ENCODE results near the gene SCTR.

SCTR gene

GRCh38 chr2:119478188-119478977, 45.9 kb downstream of the SCTR start:
- no peak overlapping the region for H3K27ac ChIP-seq (replicated peaks; ENCODE audit: low read length)
- H3K18ac ChIP-seq (ENCODE audit: low read length), result no peak overlapping the region
- H3K36me3 ChIP-seq (replicated peaks in 1 of 2; ENCODE audit: control insufficient read depth in 2 of 2, insufficient read depth in 2 of 2, low read length in 2 of 2), result no peaks in the 10 kb centered on the region
- no peaks in the 10 kb centered on the region for H3K9me3 ChIP-seq (replicated peaks in 1 of 2; ENCODE audit: control insufficient read depth in 2 of 2, insufficient read depth in 1 of 2, low read depth in 1 of 2, low read length in 2 of 2)
- H3K4me1 ChIP-seq (ENCODE audit: control insufficient read depth in 2 of 2, insufficient read depth in 1 of 2, low read depth in 1 of 2, low read length in 2 of 2), result peaks cover 0 to 11% of the 10 kb centered on the region in 2 donors
- no peak overlapping the region for H2BK15ac ChIP-seq (ENCODE audit: low read length)
- no peak overlapping the region for H4K8ac ChIP-seq (ENCODE audit: low read depth, low read length)
- H3K4me2 ChIP-seq (ENCODE audit: insufficient read depth, low read length, poor library complexity, severe bottlenecking), result no peak overlapping the region
- WGBS, 2 donors (ENCODE audit: extremely low coverage in 2 of 2, insufficient read length in 2 of 2, insufficient replicate concordance in 1 of 2), result no CpG with 5 or more reads among the region's 12 CpGs
- H3K4me3 ChIP-seq (ENCODE audit: low read length in 2 of 2), result no peak overlapping the region
- peaks cover 0 to 25% (median 0%) of the 10 kb centered on the region in 3 experiments for H3K27me3 ChIP-seq (ENCODE audit: control insufficient read depth in 3 of 3, insufficient read depth in 3 of 3, low read depth in 1 of 3, low read length in 3 of 3)
- no peak overlapping the region for H3K14ac ChIP-seq (ENCODE audit: low read length)
- no peak overlapping the region for H3K9ac ChIP-seq (ENCODE audit: low read depth, low read length, poor library complexity)
- no peak overlapping the region for H2BK12ac ChIP-seq (ENCODE audit: low read length)
- H2BK120ac ChIP-seq (ENCODE audit: low read depth, low read length), result no peak overlapping the region
- DNase-seq (ENCODE audit: low spot score), result no peak
- no peak overlapping the region for H4K91ac ChIP-seq (ENCODE audit: low read depth, low read length, poor library complexity)
- H3K4ac ChIP-seq (ENCODE audit: low read length), result no peak overlapping the region
- no peak overlapping the region for H2AFZ ChIP-seq (ENCODE audit: low read length)
- H2AK5ac ChIP-seq (ENCODE audit: low read depth, low read length), result no peak overlapping the region
- no peaks in the 10 kb centered on the region for H3K79me1 ChIP-seq (ENCODE audit: low read depth, low read length)
- H3K23ac ChIP-seq (ENCODE audit: low read depth, low read length, poor library complexity), result no peak overlapping the region
- no peak overlapping the region for H2BK5ac ChIP-seq (ENCODE audit: low read length)

GRCh38 chr2:119477113-119477505, 47.2 kb downstream of the SCTR start:
- H2AK5ac ChIP-seq (ENCODE audit: low read depth, low read length), result no peak overlapping the region
- H3K36me3 ChIP-seq (replicated peaks in 1 of 2; ENCODE audit: control insufficient read depth in 2 of 2, insufficient read depth in 2 of 2, low read length in 2 of 2), result no peaks in the 10 kb centered on the region
- H3K23ac ChIP-seq (ENCODE audit: low read depth, low read length, poor library complexity), result no peak overlapping the region
- no peak overlapping the region for H4K8ac ChIP-seq (ENCODE audit: low read depth, low read length)
- H3K9me3 ChIP-seq (replicated peaks in 1 of 2; ENCODE audit: control insufficient read depth in 2 of 2, insufficient read depth in 1 of 2, low read depth in 1 of 2, low read length in 2 of 2), result no peaks in the 10 kb centered on the region
- H2BK12ac ChIP-seq (ENCODE audit: low read length), result no peak overlapping the region
- H3K79me1 ChIP-seq (ENCODE audit: low read depth, low read length), result no peaks in the 10 kb centered on the region
- H3K4me1 ChIP-seq (ENCODE audit: control insufficient read depth in 2 of 2, insufficient read depth in 1 of 2, low read depth in 1 of 2, low read length in 2 of 2), result peaks cover 0 to 6% of the 10 kb centered on the region in 2 donors
- no peak overlapping the region for H3K9ac ChIP-seq (ENCODE audit: low read depth, low read length, poor library complexity)
- H3K4me3 ChIP-seq (ENCODE audit: low read length in 2 of 2), result no peak overlapping the region
- peaks cover 0 to 20% (median 0%) of the 10 kb centered on the region in 3 experiments for H3K27me3 ChIP-seq (ENCODE audit: control insufficient read depth in 3 of 3, insufficient read depth in 3 of 3, low read depth in 1 of 3, low read length in 3 of 3)
- H4K91ac ChIP-seq (ENCODE audit: low read depth, low read length, poor library complexity), result no peak overlapping the region
- H3K14ac ChIP-seq (ENCODE audit: low read length), result no peak overlapping the region
- no peak overlapping the region for H2BK120ac ChIP-seq (ENCODE audit: low read depth, low read length)
- H2BK5ac ChIP-seq (ENCODE audit: low read length), result no peak overlapping the region
- H3K27ac ChIP-seq (replicated peaks; ENCODE audit: low read length), result no peak overlapping the region
- no peak overlapping the region for H2AFZ ChIP-seq (ENCODE audit: low read length)
- H2BK15ac ChIP-seq (ENCODE audit: low read length), result no peak overlapping the region
- no peak overlapping the region for H3K4me2 ChIP-seq (ENCODE audit: insufficient read depth, low read length, poor library complexity, severe bottlenecking)
- WGBS, 2 donors (ENCODE audit: extremely low coverage in 2 of 2, insufficient read length in 2 of 2, insufficient replicate concordance in 1 of 2), result no CpG with 5 or more reads among the region's 9 CpGs
- no peak for DNase-seq (ENCODE audit: low spot score)
- H3K18ac ChIP-seq (ENCODE audit: low read length), result no peak overlapping the region
- no peak overlapping the region for H3K4ac ChIP-seq (ENCODE audit: low read length)

GRCh38 chr2:119476301-119477112, 47.8 kb downstream of the SCTR start:
- Histone ChIP-seq H2AFZ (ENCODE audit: low read length) (peak overlapping the region; percentile 56), H3K4me3 (ENCODE audit: low read length in 2 of 2) (no peak overlapping the region), H3K27me3 (ENCODE audit: control insufficient read depth in 3 of 3, insufficient read depth in 3 of 3, low read depth in 1 of 3, low read length in 3 of 3) (peaks cover 0 to 20% (median 0%) of the 10 kb centered on the region in 3 experiments), H2BK12ac (ENCODE audit: low read length) (no peak overlapping the region), H3K14ac (ENCODE audit: low read length) (no peak overlapping the region), H3K27ac (replicated peaks; ENCODE audit: low read length) (no peak overlapping the region), H4K91ac (ENCODE audit: low read depth, low read length, poor library complexity) (no peak overlapping the region), H2BK5ac (ENCODE audit: low read length) (no peak overlapping the region), H3K4ac (ENCODE audit: low read length) (no peak overlapping the region), H2AK5ac (ENCODE audit: low read depth, low read length) (no peak overlapping the region), H3K9me3 (replicated peaks in 1 of 2; ENCODE audit: control insufficient read depth in 2 of 2, insufficient read depth in 1 of 2, low read depth in 1 of 2, low read length in 2 of 2) (no peaks in the 10 kb centered on the region), H3K18ac (ENCODE audit: low read length) (peak overlapping the region; percentile 42), H2BK15ac (ENCODE audit: low read length) (no peak overlapping the region), H3K79me1 (ENCODE audit: low read depth, low read length) (no peaks in the 10 kb centered on the region), H3K9ac (ENCODE audit: low read depth, low read length, poor library complexity) (no peak overlapping the region), H3K23ac (ENCODE audit: low read depth, low read length, poor library complexity) (no peak overlapping the region), H2BK120ac (ENCODE audit: low read depth, low read length) (no peak overlapping the region), H3K4me2 (ENCODE audit: insufficient read depth, low read length, poor library complexity, severe bottlenecking) (peak overlapping the region; percentile 29), H3K4me1 (ENCODE audit: control insufficient read depth in 2 of 2, insufficient read depth in 1 of 2, low read depth in 1 of 2, low read length in 2 of 2) (peaks cover 0 to 6% of the 10 kb centered on the region in 2 donors), H4K8ac (ENCODE audit: low read depth, low read length) (no peak overlapping the region), H3K36me3 (replicated peaks in 1 of 2; ENCODE audit: control insufficient read depth in 2 of 2, insufficient read depth in 2 of 2, low read length in 2 of 2) (no peaks in the 10 kb centered on the region)
- DNase-seq (ENCODE audit: low spot score), result peak; percentile 56
- WGBS, 2 donors (ENCODE audit: extremely low coverage in 2 of 2, insufficient read length in 2 of 2, insufficient replicate concordance in 1 of 2), result no CpG with 5 or more reads among the region's 20 CpGs

GRCh38 chr2:119475857-119476244, 48.4 kb downstream of the SCTR start:
- Histone ChIP-seq H2BK12ac (ENCODE audit: low read length) (no peak overlapping the region), H3K36me3 (replicated peaks in 1 of 2; ENCODE audit: control insufficient read depth in 2 of 2, insufficient read depth in 2 of 2, low read length in 2 of 2) (no peaks in the 10 kb centered on the region), H3K14ac (ENCODE audit: low read length) (no peak overlapping the region), H3K27ac (replicated peaks; ENCODE audit: low read length) (no peak overlapping the region), H3K4me3 (ENCODE audit: low read length in 2 of 2) (no peak overlapping the region), H3K9ac (ENCODE audit: low read depth, low read length, poor library complexity) (no peak overlapping the region), H3K23ac (ENCODE audit: low read depth, low read length, poor library complexity) (no peak overlapping the region), H2BK5ac (ENCODE audit: low read length) (no peak overlapping the region), H4K91ac (ENCODE audit: low read depth, low read length, poor library complexity) (no peak overlapping the region), H4K8ac (ENCODE audit: low read depth, low read length) (no peak overlapping the region), H3K9me3 (replicated peaks in 1 of 2; ENCODE audit: control insufficient read depth in 2 of 2, insufficient read depth in 1 of 2, low read depth in 1 of 2, low read length in 2 of 2) (no peaks in the 10 kb centered on the region), H3K27me3 (ENCODE audit: control insufficient read depth in 3 of 3, insufficient read depth in 3 of 3, low read depth in 1 of 3, low read length in 3 of 3) (peaks cover 0 to 20% (median 0%) of the 10 kb centered on the region in 3 experiments), H3K79me1 (ENCODE audit: low read depth, low read length) (no peaks in the 10 kb centered on the region), H3K4ac (ENCODE audit: low read length) (no peak overlapping the region), H3K4me1 (ENCODE audit: control insufficient read depth in 2 of 2, insufficient read depth in 1 of 2, low read depth in 1 of 2, low read length in 2 of 2) (peaks cover 0 to 6% of the 10 kb centered on the region in 2 donors), H2AK5ac (ENCODE audit: low read depth, low read length) (no peak overlapping the region), H2BK15ac (ENCODE audit: low read length) (no peak overlapping the region), H2BK120ac (ENCODE audit: low read depth, low read length) (no peak overlapping the region), H2AFZ (ENCODE audit: low read length) (peak overlapping the region; percentile 56), H3K4me2 (ENCODE audit: insufficient read depth, low read length, poor library complexity, severe bottlenecking) (no peak overlapping the region), H3K18ac (ENCODE audit: low read length) (no peak overlapping the region)
- WGBS, 2 donors (ENCODE audit: extremely low coverage in 2 of 2, insufficient read length in 2 of 2, insufficient replicate concordance in 1 of 2), result no CpG with 5 or more reads among the region's 6 CpGs
- DNase-seq (ENCODE audit: low spot score), result no peak

All from neuronal stem cell (in vitro differentiated cells).